Left renal cortex interstitium (tissue), 4 donors: ENCODE data around the gene JUNB. TPM values are rescaled to one million over a fixed set of nuclear protein-coding genes. Genes with fewer than 3 reads are reported as not detected.
"Not testable (repeated sequence)": the region's sequence is repeated elsewhere in the genome, so short reads cannot be mapped to it uniquely, and the experiment has no call there.

ENCODE experiments used
- DNase-seq, 4 donors: peaks; one replicate each; pipeline ENCODE4 v3.0.0-alpha.2; 2013; ENCODE audit warnings: low read depth in 4 of 4, low spot score in 2 of 4, missing footprints in 1 of 4
- polyA plus RNA-seq, 4 donors: library from polyadenylated mRNA; unstranded; fragments of 120-200 nt; gene quantifications; one replicate each; pipeline ENCODE4 v1.2.1, GENCODE V29; 2013; ENCODE audit not compliant: insufficient read length in 4 of 4

Gene JUNB
- polyA plus RNA-seq, 4 donors = 15.6 to 78.0 (median 30.9) TPM

GRCh38 chr19:12802267-12803106 lies 11.2 kb downstream of the JUNB start:
- DNase-seq = no peak

- DNase-seq = no peak
Observed at GRCh38 chr19:12804051-12804450, 12.8 kb downstream of the JUNB start.

- peak in 1 of 4 donors; percentile 83 for DNase-seq
Observed at GRCh38 chr19:12806242-12807081, 15.2 kb downstream of the JUNB start, which contains the start of gene RNASEH2A. Gene RNASEH2A (plus strand): TSS chr19:12806584. CDS start chr19:12806674, 90 bp downstream.

- DNase-seq = no peak
Observed at GRCh38 chr19:12815088-12815487, 23.8 kb downstream of the JUNB start.

- DNase-seq = not testable (repeated sequence)
Observed at GRCh38 chr19:12817188-12817587, 25.9 kb downstream of the JUNB start.

- DNase-seq = not testable (repeated sequence)
Observed at GRCh38 chr19:12817810-12818209, 26.5 kb downstream of the JUNB start.

GRCh38 chr19:12821761-12822160 lies 30.5 kb downstream of the JUNB start:
- DNase-seq = no peak

- DNase-seq = no peak
Observed at GRCh38 chr19:12825254-12826131, 34.2 kb downstream of the JUNB start.

GRCh38 chr19:12828494-12828893 lies 37.2 kb downstream of the JUNB start:
- no peak for DNase-seq

- no peak for DNase-seq
Observed at GRCh38 chr19:12833418-12833737, 42.1 kb downstream of the JUNB start.

- DNase-seq = no peak
Observed at GRCh38 chr19:12833738-12834565, 42.7 kb downstream of the JUNB start.

GRCh38 chr19:12834566-12834943 lies 43.3 kb downstream of the JUNB start, which contains the start of gene RTBDN:
Gene RTBDN (minus strand): TSS chr19:12834579. CDS start chr19:12829979, 4,600 bp downstream.
- DNase-seq = no peak

- no peak for DNase-seq
Observed at GRCh38 chr19:12834976-12835757, 43.9 kb downstream of the JUNB start.

GRCh38 chr19:12836529-12836863 lies 45.2 kb downstream of the JUNB start:
- no peak for DNase-seq

- DNase-seq = no peak
Observed at GRCh38 chr19:12837225-12837624, 45.9 kb downstream of the JUNB start.

GRCh38 chr19:12838182-12838885 lies 47.0 kb downstream of the JUNB start, which contains the start of gene MAST1:
Gene MAST1 (plus strand): TSS chr19:12838515. CDS start chr19:12838573, 58 bp downstream.
- DNase-seq = no peak

- DNase-seq = no peak
Observed at GRCh38 chr19:12838886-12839756, 47.8 kb downstream of the JUNB start.
